Activated CD4-positive, alpha-beta T cell treated with anti-CD3 and anti-CD28 coated beads for 48 hours (primary cell): Measurements from ENCODE around the gene ZNF697.
"Not testable (repeated sequence)": the region's sequence is repeated elsewhere in the genome, so short reads cannot be mapped to it uniquely, and the experiment has no call there.

Experiments
- DNase-seq: peaks from one replicate; pipeline ENCODE4 v3.0.0-alpha.2; 2020

Gene ZNF697

GRCh38 chr1:119626841-119627240 is 21.2 kb downstream of the ZNF697 start:
- no peak for DNase-seq

GRCh38 chr1:119626011-119626545 is 22.0 kb downstream of the ZNF697 start:
- DNase-seq: no peak

GRCh38 chr1:119623678-119624077 is 24.4 kb downstream of the ZNF697 start:
- no peak for DNase-seq

GRCh38 chr1:119623193-119623515 is 24.9 kb downstream of the ZNF697 start:
- no peak for DNase-seq

GRCh38 chr1:119622311-119623192 is 25.5 kb downstream of the ZNF697 start:
- no peak for DNase-seq

- DNase-seq: no peak
These were observed 26.4 kb downstream of the ZNF697 start for GRCh38 chr1:119621705-119622104.

GRCh38 chr1:119617751-119618691 is 30.0 kb downstream of the ZNF697 start:
- no peak for DNase-seq

- DNase-seq: not testable (repeated sequence)
These were observed 31.3 kb downstream of the ZNF697 start for GRCh38 chr1:119616748-119617147.

GRCh38 chr1:119615100-119615499 is 33.0 kb downstream of the ZNF697 start:
- DNase-seq: not testable (repeated sequence)

GRCh38 chr1:119613769-119614720 is 34.0 kb downstream of the ZNF697 start:
- DNase-seq: peak; percentile 84

- peak; percentile 88 for DNase-seq
These were observed 36.4 kb downstream of the ZNF697 start for GRCh38 chr1:119611701-119612113.

- DNase-seq: not testable (repeated sequence)
These were observed 39.2 kb downstream of the ZNF697 start for GRCh38 chr1:119608816-119609215.

- not testable (repeated sequence) for DNase-seq
These were observed 40.8 kb downstream of the ZNF697 start for GRCh38 chr1:119607087-119607807.

- DNase-seq: no peak
These were observed 41.7 kb downstream of the ZNF697 start for GRCh38 chr1:119606394-119606793.

GRCh38 chr1:119605686-119606085 is 42.4 kb downstream of the ZNF697 start:
- no peak for DNase-seq

- DNase-seq: not testable (repeated sequence)
These were observed 43.0 kb downstream of the ZNF697 start for GRCh38 chr1:119605080-119605479.

- DNase-seq: no peak
These were observed 44.4 kb downstream of the ZNF697 start for GRCh38 chr1:119603695-119604094.

GRCh38 chr1:119603241-119603640 is 44.8 kb downstream of the ZNF697 start:
- DNase-seq: not testable (repeated sequence)

GRCh38 chr1:119602789-119603188 is 45.3 kb downstream of the ZNF697 start:
- DNase-seq: not testable (repeated sequence)

GRCh38 chr1:119602169-119602568 is 45.9 kb downstream of the ZNF697 start:
- no peak for DNase-seq

- no peak for DNase-seq
These were observed 47.1 kb downstream of the ZNF697 start for GRCh38 chr1:119600976-119601375.
